ENCODE data around the gene PCSK4.

DNA sequence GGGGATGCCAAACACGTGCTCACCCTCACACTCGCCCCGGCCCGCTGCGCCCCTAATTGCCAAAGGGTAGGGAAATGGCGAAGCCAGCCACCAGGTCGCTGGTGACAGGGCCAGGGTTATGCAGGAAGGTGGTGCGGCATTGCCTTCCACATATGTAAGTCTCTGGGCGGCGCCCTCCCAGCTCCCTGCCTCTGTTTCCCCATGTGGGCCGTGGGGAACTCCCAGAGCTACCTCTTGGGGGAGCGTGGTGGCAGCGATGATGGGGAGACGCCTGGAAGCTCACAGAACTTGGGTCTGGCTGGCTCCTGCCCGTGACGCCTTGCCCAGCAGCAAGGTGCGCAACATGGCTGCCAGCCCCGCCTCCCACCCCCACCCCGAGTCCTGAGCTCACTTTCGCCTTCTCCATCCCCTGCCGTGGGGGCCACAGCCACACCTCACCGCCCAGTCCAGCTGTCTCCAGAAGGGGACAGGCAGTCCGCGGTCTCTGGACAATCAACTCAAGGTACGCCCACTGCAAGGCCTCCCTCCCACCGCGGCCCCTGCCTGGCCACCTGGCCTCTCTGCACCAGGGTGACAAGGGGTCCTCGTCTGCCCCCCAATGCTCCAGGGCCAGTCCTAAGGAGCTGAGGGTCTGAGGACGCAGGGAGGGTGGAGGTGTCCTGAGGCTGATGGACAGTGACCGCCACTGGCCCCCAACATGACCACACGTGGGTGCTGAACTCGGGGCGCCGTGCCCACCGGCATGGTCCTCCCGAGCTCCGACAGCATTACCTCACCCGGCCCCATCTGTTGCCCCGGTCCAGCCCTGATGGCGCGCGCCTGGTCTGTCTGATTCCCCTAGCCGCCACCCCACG lies 17.7 kb downstream of the PCSK4 start:
- TF ChIP-seq POLR2A (IDR thresholded peaks at IDR 0.05; ENCODE audit: low read length), result no peak
- no peak for TF ChIP-seq GATA1 (IDR thresholded peaks at IDR 0.05; ENCODE audit: low read depth, low read length)

Data from erythroblast (primary cell).